ENCODE data around the gene ERAL1. TPM values are rescaled to one million over a fixed set of nuclear protein-coding genes. Genes with fewer than 3 reads are reported as not detected.

ERAL1 gene
- total and polyA plus RNA-seq, 5 donors from 2014 or later, result 22.1 to 44.9 (median 41.7) TPM

- H3K4me1 Mint-ChIP-seq, result no peaks in the 10 kb centered on the region
- Histone ChIP-seq H3K36me3 (ENCODE audit: control insufficient read depth, insufficient read depth, low read length) (peaks cover 6% of the 10 kb centered on the region), H3K27me3 (ENCODE audit: control insufficient read depth, insufficient read depth, low read length) (no peaks in the 10 kb centered on the region), H3K4me3 (ENCODE audit: low read depth, low read length) (no peak overlapping the region), H3K9me3 (ENCODE audit: control insufficient read depth in 2 of 2, low read length in 2 of 2) (no peaks in the 10 kb centered on the region), H3K4me1 (ENCODE audit: control insufficient read depth, insufficient read depth, low read length, poor library complexity, severe bottlenecking) (no peaks in the 10 kb centered on the region), H3K27ac (ENCODE audit: insufficient read depth, low read length, poor library complexity, severe bottlenecking) (no peak overlapping the region)
- no peak for ATAC-seq (ENCODE audit: low read depth in 2 of 2)
- peak overlapping the region in 1 of 4 donors; percentile 49 for H3K4me3 Mint-ChIP-seq
- no peaks in the 10 kb centered on the region for H3K27me3 Mint-ChIP-seq
- H3K27ac Mint-ChIP-seq, result no peak overlapping the region
- H3K36me3 Mint-ChIP-seq, result peaks cover 7% of the 10 kb centered on the region
- no peaks in the 10 kb centered on the region for H3K9me3 Mint-ChIP-seq
- no peak for DNase-seq
These were observed 10.4 kb downstream of the ERAL1 start for GRCh38 chr17:28864991-28865849.

- H3K4me1 Mint-ChIP-seq, result peaks cover 2 to 4% (median 3%) of the 10 kb centered on the region in 4 donors
- H3K4me3 ChIP-seq (ENCODE audit: low read depth, low read length), result no peak overlapping the region
- H3K9me3 ChIP-seq (ENCODE audit: control insufficient read depth in 2 of 2, low read length in 2 of 2), result no peaks in the 10 kb centered on the region
- DNase-seq (no peak), ATAC-seq (ENCODE audit: low read depth in 2 of 2) (no peak)
- H3K36me3 ChIP-seq (ENCODE audit: control insufficient read depth, insufficient read depth, low read length), result no peaks in the 10 kb centered on the region
- no peak overlapping the region for H3K4me3 Mint-ChIP-seq
- H3K27me3 ChIP-seq (ENCODE audit: control insufficient read depth, insufficient read depth, low read length), result no peaks in the 10 kb centered on the region
- H3K4me1 ChIP-seq (ENCODE audit: control insufficient read depth, insufficient read depth, low read length, poor library complexity, severe bottlenecking), result peaks cover 5% of the 10 kb centered on the region
- H3K27me3 Mint-ChIP-seq, result no peaks in the 10 kb centered on the region
- no peaks in the 10 kb centered on the region for H3K9me3 Mint-ChIP-seq
- no peak overlapping the region for H3K27ac ChIP-seq (ENCODE audit: insufficient read depth, low read length, poor library complexity, severe bottlenecking)
- H3K27ac Mint-ChIP-seq, result no peak overlapping the region
- peaks cover 4% of the 10 kb centered on the region for H3K36me3 Mint-ChIP-seq
These were observed 11.3 kb downstream of the ERAL1 start for GRCh38 chr17:28865946-28866752.

GRCh38 chr17:28867276-28867675, 12.5 kb downstream of the ERAL1 start:
- Mint-ChIP-seq H3K27me3 (no peaks in the 10 kb centered on the region), H3K9me3 (no peaks in the 10 kb centered on the region), H3K4me1 (peaks cover 3 to 14% (median 6%) of the 10 kb centered on the region in 4 donors), H3K36me3 (no peaks in the 10 kb centered on the region), H3K4me3 (no peak overlapping the region), H3K27ac (no peak overlapping the region)
- ATAC-seq (ENCODE audit: low read depth in 2 of 2) (no peak), DNase-seq (no peak)
- Histone ChIP-seq H3K27me3 (ENCODE audit: control insufficient read depth, insufficient read depth, low read length) (no peaks in the 10 kb centered on the region), H3K4me1 (ENCODE audit: control insufficient read depth, insufficient read depth, low read length, poor library complexity, severe bottlenecking) (peaks cover 11% of the 10 kb centered on the region), H3K36me3 (ENCODE audit: control insufficient read depth, insufficient read depth, low read length) (no peaks in the 10 kb centered on the region), H3K9me3 (ENCODE audit: control insufficient read depth in 2 of 2, low read length in 2 of 2) (no peaks in the 10 kb centered on the region), H3K27ac (ENCODE audit: insufficient read depth, low read length, poor library complexity, severe bottlenecking) (no peak overlapping the region), H3K4me3 (ENCODE audit: low read depth, low read length) (no peak overlapping the region)

- H3K27ac ChIP-seq (ENCODE audit: insufficient read depth, low read length, poor library complexity, severe bottlenecking), result peak overlapping the region; percentile 60
- Mint-ChIP-seq H3K9me3 (no peaks in the 10 kb centered on the region), H3K4me1 (peaks cover 5 to 25% (median 7%) of the 10 kb centered on the region in 4 donors), H3K4me3 (peak overlapping the region in 3 of 4 donors; percentile 0 to 66 (median 64)), H3K36me3 (no peaks in the 10 kb centered on the region), H3K27ac (peak overlapping the region; percentile 89 to 100 (median 96)), H3K27me3 (no peaks in the 10 kb centered on the region)
- ATAC-seq (ENCODE audit: low read depth in 2 of 2) (peak; percentile 100), DNase-seq (peak in 2 of 3 donors; percentile 56 to 90)
- H3K27me3 ChIP-seq (ENCODE audit: control insufficient read depth, insufficient read depth, low read length), result no peaks in the 10 kb centered on the region
- no peaks in the 10 kb centered on the region for H3K36me3 ChIP-seq (ENCODE audit: control insufficient read depth, insufficient read depth, low read length)
- no peaks in the 10 kb centered on the region for H3K9me3 ChIP-seq (ENCODE audit: control insufficient read depth in 2 of 2, low read length in 2 of 2)
- H3K4me3 ChIP-seq (ENCODE audit: low read depth, low read length), result no peak overlapping the region
- peaks cover 11% of the 10 kb centered on the region for H3K4me1 ChIP-seq (ENCODE audit: control insufficient read depth, insufficient read depth, low read length, poor library complexity, severe bottlenecking)
These were observed 16.3 kb downstream of the ERAL1 start for GRCh38 chr17:28871056-28871579.

GRCh38 chr17:28873839-28874238, 19.0 kb downstream of the ERAL1 start:
- ATAC-seq (ENCODE audit: low read depth in 2 of 2) (no peak), DNase-seq (no peak)
- H3K36me3 Mint-ChIP-seq, result peaks cover 8% of the 10 kb centered on the region
- no peak overlapping the region for H3K27ac ChIP-seq (ENCODE audit: insufficient read depth, low read length, poor library complexity, severe bottlenecking)
- H3K4me1 ChIP-seq (ENCODE audit: control insufficient read depth, insufficient read depth, low read length, poor library complexity, severe bottlenecking), result peaks cover 11% of the 10 kb centered on the region
- H3K9me3 Mint-ChIP-seq, result no peaks in the 10 kb centered on the region
- peak overlapping the region in 1 of 3 donors; percentile 27 for H3K27ac Mint-ChIP-seq
- no peaks in the 10 kb centered on the region for H3K36me3 ChIP-seq (ENCODE audit: control insufficient read depth, insufficient read depth, low read length)
- no peaks in the 10 kb centered on the region for H3K27me3 Mint-ChIP-seq
- H3K4me3 Mint-ChIP-seq, result peak overlapping the region in 1 of 4 donors; percentile 53
- no peaks in the 10 kb centered on the region for H3K27me3 ChIP-seq (ENCODE audit: control insufficient read depth, insufficient read depth, low read length)
- no peak overlapping the region for H3K4me3 ChIP-seq (ENCODE audit: low read depth, low read length)
- peaks cover 5 to 25% (median 9%) of the 10 kb centered on the region in 4 donors for H3K4me1 Mint-ChIP-seq
- H3K9me3 ChIP-seq (ENCODE audit: control insufficient read depth in 2 of 2, low read length in 2 of 2), result no peaks in the 10 kb centered on the region

- no peak for ATAC-seq (ENCODE audit: low read depth in 2 of 2)
- no peak overlapping the region for H3K27ac ChIP-seq (ENCODE audit: insufficient read depth, low read length, poor library complexity, severe bottlenecking)
- no peaks in the 10 kb centered on the region for H3K27me3 ChIP-seq (ENCODE audit: control insufficient read depth, insufficient read depth, low read length)
- Mint-ChIP-seq H3K27ac (no peak overlapping the region), H3K4me1 (peaks cover 5 to 25% (median 9%) of the 10 kb centered on the region in 4 donors), H3K36me3 (peaks cover 8% of the 10 kb centered on the region), H3K4me3 (peak overlapping the region in 1 of 4 donors; percentile 78), H3K27me3 (no peaks in the 10 kb centered on the region), H3K9me3 (no peaks in the 10 kb centered on the region)
- H3K36me3 ChIP-seq (ENCODE audit: control insufficient read depth, insufficient read depth, low read length), result peaks cover 9% of the 10 kb centered on the region
- no peaks in the 10 kb centered on the region for H3K9me3 ChIP-seq (ENCODE audit: control insufficient read depth in 2 of 2, low read length in 2 of 2)
- peaks cover 11% of the 10 kb centered on the region for H3K4me1 ChIP-seq (ENCODE audit: control insufficient read depth, insufficient read depth, low read length, poor library complexity, severe bottlenecking)
- H3K4me3 ChIP-seq (ENCODE audit: low read depth, low read length), result no peak overlapping the region
- DNase-seq, result no peak
These were observed 19.9 kb downstream of the ERAL1 start for GRCh38 chr17:28874750-28875149.

- ATAC-seq (ENCODE audit: low read depth in 2 of 2), result no peak
These were observed 21.2 kb downstream of the ERAL1 start for GRCh38 chr17:28875848-28876550.

More at GRCh38 chr17:28875848-28876550, 21.2 kb downstream of the ERAL1 start:
- Mint-ChIP-seq H3K9me3 (no peaks in the 10 kb centered on the region), H3K4me1 (peaks cover 3 to 25% (median 9%) of the 10 kb centered on the region in 4 donors), H3K27me3 (no peaks in the 10 kb centered on the region), H3K4me3 (no peak overlapping the region), H3K27ac (peak overlapping the region in 1 of 3 donors; percentile 54), H3K36me3 (peaks cover 16% of the 10 kb centered on the region)
- H3K27ac ChIP-seq (ENCODE audit: insufficient read depth, low read length, poor library complexity, severe bottlenecking), result no peak overlapping the region
- no peak overlapping the region for H3K4me3 ChIP-seq (ENCODE audit: low read depth, low read length)
- H3K4me1 ChIP-seq (ENCODE audit: control insufficient read depth, insufficient read depth, low read length, poor library complexity, severe bottlenecking), result peaks cover 8% of the 10 kb centered on the region
- no peak for DNase-seq
- H3K27me3 ChIP-seq (ENCODE audit: control insufficient read depth, insufficient read depth, low read length), result no peaks in the 10 kb centered on the region
- peaks cover 21% of the 10 kb centered on the region for H3K36me3 ChIP-seq (ENCODE audit: control insufficient read depth, insufficient read depth, low read length)
- H3K9me3 ChIP-seq (ENCODE audit: control insufficient read depth in 2 of 2, low read length in 2 of 2), result no peaks in the 10 kb centered on the region
